ENCODE results near the gene CAPN3.
A peak's percentile ranks its signal among the peaks of the same experiment; 100 is the strongest.

CAPN3 gene

GRCh38 chr15:42374810-42375209 is 15.5 kb downstream of the CAPN3 start:
- no peak for TF ChIP-seq ZFX (IDR thresholded peaks at IDR 0.05)
- no peak overlapping the region for H3K27ac ChIP-seq

GRCh38 chr15:42375252-42375651 is 16.0 kb downstream of the CAPN3 start:
- no peak for TF ChIP-seq CTCF (conservative IDR thresholded peaks at IDR 0.05)
- TF ChIP-seq ZFX (IDR thresholded peaks at IDR 0.05): no peak
- H3K27ac ChIP-seq: no peak overlapping the region

GRCh38 chr15:42375941-42376340 is 16.6 kb downstream of the CAPN3 start:
- H3K27ac ChIP-seq: no peak overlapping the region
- no peak for TF ChIP-seq ZFX (IDR thresholded peaks at IDR 0.05)
- TF ChIP-seq CTCF (conservative IDR thresholded peaks at IDR 0.05): no peak

- no peak overlapping the region for H3K27ac ChIP-seq
- TF ChIP-seq ZFX (IDR thresholded peaks at IDR 0.05) (no peak), CTCF (conservative IDR thresholded peaks at IDR 0.05) (no peak)
These were observed 18.7 kb downstream of the CAPN3 start for GRCh38 chr15:42378011-42378410.

- H3K27ac ChIP-seq: no peak overlapping the region
- TF ChIP-seq CTCF (conservative IDR thresholded peaks at IDR 0.05): no peak
- TF ChIP-seq ZFX (IDR thresholded peaks at IDR 0.05): no peak
These were observed 25.3 kb downstream of the CAPN3 start for GRCh38 chr15:42384597-42384996.

GRCh38 chr15:42385206-42385979 is 26.1 kb downstream of the CAPN3 start:
- no peak overlapping the region for H3K27ac ChIP-seq
- TF ChIP-seq ZFX (IDR thresholded peaks at IDR 0.05) (no peak), CTCF (conservative IDR thresholded peaks at IDR 0.05) (peak; percentile 93)

GRCh38 chr15:42385980-42386700 is 26.8 kb downstream of the CAPN3 start:
- H3K27ac ChIP-seq: no peak overlapping the region
- TF ChIP-seq CTCF (conservative IDR thresholded peaks at IDR 0.05) (no peak), ZFX (IDR thresholded peaks at IDR 0.05) (no peak)

All from C4-2B (cell line).